Stimulated activated CD8-positive, alpha-beta memory T cell treated with anti-CD3 and anti-CD28 coated beads, Interleukin-12 subunit alpha, Interleukin-12 subunit beta, amount 100 ng/mL, for 24 hours (primary cell): ENCODE measurements around the gene ZMYM3.

Experiments
- DNase-seq: peaks from one replicate; pipeline ENCODE4 v3.0.0-alpha.2; 2020; ENCODE audit errors: extremely low read depth

Gene ZMYM3

GRCh38 chrX:71253253-71254091 is 468 bp downstream of the ZMYM3 start:
- no peak for DNase-seq

- no peak for DNase-seq
Observed at GRCh38 chrX:71252221-71252620, 1.7 kb downstream of the ZMYM3 start.

- no peak for DNase-seq
Observed at GRCh38 chrX:71251466-71251973, 2.4 kb downstream of the ZMYM3 start.

GRCh38 chrX:71250841-71251240 is 3.1 kb downstream of the ZMYM3 start:
- no peak for DNase-seq

GRCh38 chrX:71245159-71245558 is 8.8 kb downstream of the ZMYM3 start:
- DNase-seq = no peak

- DNase-seq = no peak
Observed at GRCh38 chrX:71244359-71245128, 9.4 kb downstream of the ZMYM3 start.

GRCh38 chrX:71241301-71241700 is 12.6 kb downstream of the ZMYM3 start:
- DNase-seq = no peak

GRCh38 chrX:71239781-71240180 is 14.2 kb downstream of the ZMYM3 start:
- no peak for DNase-seq

GRCh38 chrX:71236836-71237235 is 17.1 kb downstream of the ZMYM3 start:
- no peak for DNase-seq

GRCh38 chrX:71235482-71235881 is 18.5 kb downstream of the ZMYM3 start:
- no peak for DNase-seq

GRCh38 chrX:71228063-71228642 is 25.8 kb downstream of the ZMYM3 start:
- no peak for DNase-seq

- DNase-seq = no peak
Observed at GRCh38 chrX:71227370-71228062, 26.4 kb downstream of the ZMYM3 start.

- no peak for DNase-seq
Observed at GRCh38 chrX:71225676-71226075, 28.3 kb downstream of the ZMYM3 start.

GRCh38 chrX:71225009-71225408 is 28.9 kb downstream of the ZMYM3 start:
- no peak for DNase-seq

- DNase-seq = no peak
Observed at GRCh38 chrX:71224098-71224708, 29.7 kb downstream of the ZMYM3 start.

- DNase-seq = no peak
Observed at GRCh38 chrX:71222929-71223328, 31.0 kb downstream of the ZMYM3 start, which contains the start of gene GJB1. Gene GJB1 (plus strand): TSS chrX:71223224. CDS start chrX:71223708, 484 bp downstream.

- no peak for DNase-seq
Observed at GRCh38 chrX:71221145-71221544, 32.8 kb downstream of the ZMYM3 start.

- no peak for DNase-seq
Observed at GRCh38 chrX:71217298-71217697, 36.6 kb downstream of the ZMYM3 start.

GRCh38 chrX:71216485-71216884 is 37.5 kb downstream of the ZMYM3 start:
- DNase-seq = no peak

GRCh38 chrX:71215338-71215912 is 38.5 kb downstream of the ZMYM3 start:
- no peak for DNase-seq
